IPS-18a (cell line): ENCODE data around the gene R3HDM4.

Source experiments
- H3K27ac ChIP-seq: one replicate; pipeline ENCODE4 v1.5.1; 2013; ENCODE audit warnings: low read length
- H3K27me3 ChIP-seq: one replicate; pipeline ENCODE4 v1.6.1; 2013; ENCODE audit warnings: mild to moderate bottlenecking, low read length; ENCODE audit not compliant: control insufficient read depth, insufficient read depth
- H3K36me3 ChIP-seq: one replicate; pipeline ENCODE4 v1.6.1; 2013; ENCODE audit warnings: low read depth, low read length; ENCODE audit not compliant: control insufficient read depth
- H3K4me1 ChIP-seq: one replicate; pipeline ENCODE4 v1.6.1; 2013; ENCODE audit warnings: low read depth, low read length; ENCODE audit not compliant: control insufficient read depth
- H3K4me3 ChIP-seq: one replicate; pipeline ENCODE4 v1.5.1; 2013; ENCODE audit warnings: low read length
- H3K9ac ChIP-seq: one replicate; pipeline ENCODE4 v1.6.1; 2013; ENCODE audit warnings: mild to moderate bottlenecking, low read length, moderate library complexity
- H3K9me3 ChIP-seq: one replicate; pipeline ENCODE4 v1.6.1; 2013; ENCODE audit warnings: low read depth, low read length; ENCODE audit not compliant: control insufficient read depth

The R3HDM4 gene

DNA sequence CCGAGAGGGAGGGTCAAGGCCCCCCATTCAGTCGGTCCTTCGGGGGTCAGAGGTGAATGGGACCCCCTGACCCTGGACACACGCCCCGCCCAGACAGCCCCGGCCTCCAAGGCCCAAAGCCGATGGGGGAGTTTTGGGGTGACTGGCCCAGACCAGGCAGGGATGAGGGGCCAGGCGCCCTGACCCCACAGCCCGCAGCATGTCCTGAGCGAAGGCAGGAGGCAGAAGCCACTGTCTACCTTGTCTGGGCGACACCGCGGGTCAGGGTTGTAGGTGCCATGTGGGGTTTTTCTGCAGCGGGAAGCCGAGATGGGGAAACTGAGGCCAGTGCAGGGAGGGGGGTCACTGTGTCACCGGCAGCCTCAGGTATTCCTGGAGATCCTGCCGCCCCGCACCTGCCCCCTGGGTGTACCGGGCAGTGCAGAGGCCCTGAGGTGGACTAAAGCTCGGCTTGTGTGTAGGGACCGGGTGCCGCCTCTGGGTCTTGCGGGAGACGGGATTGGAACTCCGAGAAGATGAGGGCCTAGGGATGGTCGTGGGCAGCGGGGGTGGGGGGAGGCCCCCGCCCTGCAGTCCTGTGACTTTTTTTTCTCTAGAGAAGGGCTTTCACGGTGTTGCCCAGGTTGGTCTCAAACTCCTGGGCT lies 21.3 kb upstream of the R3HDM4 start:
- Histone ChIP-seq H3K4me3 (no peak overlapping the region), H3K36me3 (peaks cover 6% of the 10 kb centered on the region), H3K9me3 (no peaks in the 10 kb centered on the region), H3K27ac (no peak overlapping the region), H3K4me1 (peaks cover 8% of the 10 kb centered on the region), H3K27me3 (no peaks in the 10 kb centered on the region), H3K9ac (no peak overlapping the region)

DNA sequence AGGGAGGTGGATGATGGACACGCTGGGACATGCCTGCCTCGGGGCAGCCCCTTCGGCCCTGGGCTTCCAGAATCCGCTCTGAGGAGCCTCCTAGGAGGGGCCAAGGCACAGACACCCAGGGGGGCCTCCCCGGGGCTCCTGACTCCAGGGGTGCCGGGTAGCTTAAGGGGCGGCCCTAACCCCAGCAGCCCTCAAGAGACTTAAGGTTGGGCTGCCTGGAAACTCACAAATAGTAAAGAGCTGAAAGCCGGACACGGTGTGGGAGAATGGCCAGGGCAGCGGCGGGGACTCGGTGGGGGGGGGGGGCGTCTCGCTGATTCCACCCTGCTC lies 20.5 kb upstream of the R3HDM4 start:
- peaks cover 8% of the 10 kb centered on the region for H3K4me1 ChIP-seq
- no peaks in the 10 kb centered on the region for H3K9me3 ChIP-seq
- H3K27ac ChIP-seq = no peak overlapping the region
- H3K36me3 ChIP-seq = peaks cover 5% of the 10 kb centered on the region
- H3K27me3 ChIP-seq = no peaks in the 10 kb centered on the region
- no peak overlapping the region for H3K9ac ChIP-seq
- H3K4me3 ChIP-seq = no peak overlapping the region

DNA sequence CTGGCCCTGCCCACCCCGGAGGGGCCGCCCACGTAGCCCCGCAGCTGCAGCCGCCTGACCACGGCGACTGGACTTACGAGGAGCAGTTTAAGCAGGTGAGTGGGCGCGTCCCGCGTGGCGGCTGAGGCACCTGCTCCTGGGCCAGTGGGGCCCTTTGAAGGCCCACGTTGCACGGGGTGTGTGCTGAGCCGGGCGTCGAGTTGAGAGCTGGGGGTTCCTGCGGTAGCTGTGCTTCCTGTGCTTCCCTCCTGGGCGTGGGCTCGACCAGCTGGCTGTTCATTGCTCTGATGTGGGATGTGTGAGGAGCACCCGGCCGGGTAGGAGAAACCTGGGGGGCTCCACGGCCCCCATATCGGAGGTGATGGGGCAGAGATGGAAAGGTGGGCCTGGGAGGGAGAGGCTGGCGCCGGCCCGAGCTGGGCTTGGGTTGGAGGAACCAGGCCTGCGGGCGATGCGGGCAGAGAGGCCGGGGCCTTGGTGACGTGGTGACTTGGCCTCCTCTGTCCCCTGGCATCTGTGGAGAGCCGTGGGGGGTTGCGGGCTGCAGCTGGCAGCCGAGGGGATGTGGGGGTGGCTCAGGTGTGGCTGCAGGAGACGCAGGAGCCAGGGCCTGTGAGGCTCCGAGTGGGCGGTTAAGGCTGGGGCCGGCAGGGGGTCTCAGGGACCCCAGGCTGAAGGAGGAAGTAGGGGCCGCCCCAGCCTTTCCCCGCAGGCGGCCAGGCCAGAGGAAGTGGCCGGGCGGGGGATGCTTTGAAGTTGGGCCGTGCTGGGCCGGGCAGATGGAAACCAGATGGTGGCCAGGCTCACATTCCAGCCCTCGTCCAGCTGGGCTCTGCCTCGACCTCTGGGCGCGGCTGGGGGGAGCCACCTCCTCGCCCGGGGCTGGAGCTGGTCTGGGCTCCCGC lies 19.9 kb upstream of the R3HDM4 start:
- H3K9ac ChIP-seq = no peak overlapping the region
- H3K27ac ChIP-seq = no peak overlapping the region
- no peaks in the 10 kb centered on the region for H3K9me3 ChIP-seq
- H3K36me3 ChIP-seq = peaks cover 5% of the 10 kb centered on the region
- no peaks in the 10 kb centered on the region for H3K27me3 ChIP-seq
- H3K4me3 ChIP-seq = no peak overlapping the region
- peaks cover 8% of the 10 kb centered on the region for H3K4me1 ChIP-seq

DNA sequence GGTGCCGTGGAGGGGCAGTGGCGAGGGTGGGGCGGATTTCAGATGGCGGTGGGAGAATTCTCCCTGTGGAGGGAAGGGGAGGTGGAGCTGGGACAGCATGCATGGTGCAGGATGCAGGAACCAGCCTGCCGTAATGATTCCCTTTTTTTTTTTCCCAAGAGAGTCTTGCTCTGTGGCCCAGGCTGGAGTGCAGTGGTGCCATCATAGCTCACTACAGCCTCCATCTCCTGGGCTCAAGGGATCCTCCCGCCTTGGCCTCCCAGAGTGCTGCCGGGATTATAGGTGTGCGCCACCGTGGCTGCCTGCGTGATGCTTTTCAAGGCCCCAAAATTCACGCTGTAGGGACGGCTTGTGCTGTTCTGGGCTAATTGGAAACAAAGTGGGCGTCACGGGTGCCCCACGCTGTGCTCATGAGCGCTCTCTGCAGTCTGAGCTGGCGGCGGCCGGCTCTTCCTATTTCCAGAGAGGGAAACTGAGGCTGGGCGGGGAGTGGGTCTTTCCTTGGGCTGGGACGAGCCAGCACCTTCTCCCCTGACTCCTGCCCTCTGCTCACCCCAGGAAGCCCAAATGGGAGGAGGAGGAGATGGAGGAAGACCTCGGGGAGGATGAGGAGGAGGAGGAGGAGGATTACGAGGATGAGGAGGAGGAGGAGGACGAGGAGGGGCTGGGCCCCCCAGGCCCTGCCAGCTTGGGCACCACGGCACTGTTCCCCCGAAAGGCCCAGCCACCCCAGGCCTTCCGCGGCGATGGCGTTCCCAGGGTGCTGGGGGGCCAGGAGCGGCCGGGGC lies 19.0 kb upstream of the R3HDM4 start:
- H3K27ac ChIP-seq = no peak overlapping the region

DNA sequence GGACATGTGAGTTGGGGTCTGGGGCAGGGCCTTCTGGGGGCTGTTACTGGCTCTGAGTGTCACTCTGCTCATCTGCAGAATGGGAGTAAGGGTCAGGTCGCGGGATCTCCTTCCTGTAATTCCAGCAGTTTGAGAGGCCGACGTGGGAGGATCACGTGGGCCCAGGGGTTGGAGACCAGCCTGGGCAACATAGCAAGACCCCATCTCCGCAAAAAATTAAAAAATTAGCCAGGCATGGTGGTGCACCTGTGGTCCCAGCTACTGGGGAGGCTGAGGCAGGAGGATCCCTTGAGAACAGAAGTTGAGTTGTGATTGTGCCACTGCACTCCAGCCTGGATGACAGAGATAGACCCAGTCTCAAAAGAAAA lies 16.9 kb upstream of the R3HDM4 start:
- Histone ChIP-seq H3K27ac (no peak overlapping the region), H3K27me3 (no peaks in the 10 kb centered on the region), H3K9ac (no peak overlapping the region), H3K36me3 (peaks cover 5% of the 10 kb centered on the region), H3K4me3 (no peak overlapping the region), H3K4me1 (peaks cover 12% of the 10 kb centered on the region), H3K9me3 (no peaks in the 10 kb centered on the region)

More for the DNA sequence above, 19.0 kb upstream of the R3HDM4 start:
- H3K9me3 ChIP-seq = no peaks in the 10 kb centered on the region
- H3K36me3 ChIP-seq = peaks cover 5% of the 10 kb centered on the region
- no peak overlapping the region for H3K9ac ChIP-seq
- H3K27me3 ChIP-seq = no peaks in the 10 kb centered on the region
- H3K4me3 ChIP-seq = no peak overlapping the region
- peaks cover 12% of the 10 kb centered on the region for H3K4me1 ChIP-seq

DNA sequence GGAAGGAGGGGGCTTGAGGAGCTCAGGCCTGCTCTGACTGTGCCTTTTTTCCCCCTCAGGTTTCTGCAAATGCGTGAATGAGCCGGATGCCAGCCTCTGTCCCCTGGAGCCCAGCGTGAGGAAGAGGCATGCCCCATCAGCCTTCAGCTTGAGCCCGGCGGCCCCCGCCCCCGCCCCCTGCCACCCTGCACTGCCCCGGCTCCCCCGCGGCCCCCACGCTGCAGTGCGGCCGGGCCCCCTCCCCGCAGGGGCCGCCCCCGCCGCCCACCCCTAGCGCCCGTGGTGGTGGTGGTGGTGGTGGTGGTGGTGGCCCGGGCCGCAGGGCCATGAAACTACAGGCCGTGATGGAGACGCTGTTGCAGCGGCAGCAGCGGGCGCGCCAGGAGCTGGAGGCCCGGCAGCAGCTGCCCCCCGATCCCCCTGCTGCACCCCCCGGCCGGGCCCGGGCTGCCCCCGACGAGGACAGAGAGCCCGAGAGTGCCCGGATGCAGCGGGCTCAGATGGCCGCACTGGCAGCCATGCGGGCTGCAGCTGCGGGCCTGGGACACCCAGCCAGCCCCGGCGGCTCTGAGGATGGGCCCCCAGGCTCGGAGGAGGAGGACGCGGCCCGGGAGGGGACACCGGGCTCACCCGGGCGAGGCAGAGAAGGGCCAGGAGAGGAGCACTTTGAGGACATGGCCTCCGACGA lies 16.3 kb upstream of the R3HDM4 start:
- Histone ChIP-seq H3K27ac (no peak overlapping the region), H3K4me3 (no peak overlapping the region), H3K27me3 (peaks cover 3% of the 10 kb centered on the region), H3K36me3 (peaks cover 5% of the 10 kb centered on the region), H3K4me1 (peaks cover 12% of the 10 kb centered on the region), H3K9me3 (no peaks in the 10 kb centered on the region), H3K9ac (no peak overlapping the region)

DNA sequence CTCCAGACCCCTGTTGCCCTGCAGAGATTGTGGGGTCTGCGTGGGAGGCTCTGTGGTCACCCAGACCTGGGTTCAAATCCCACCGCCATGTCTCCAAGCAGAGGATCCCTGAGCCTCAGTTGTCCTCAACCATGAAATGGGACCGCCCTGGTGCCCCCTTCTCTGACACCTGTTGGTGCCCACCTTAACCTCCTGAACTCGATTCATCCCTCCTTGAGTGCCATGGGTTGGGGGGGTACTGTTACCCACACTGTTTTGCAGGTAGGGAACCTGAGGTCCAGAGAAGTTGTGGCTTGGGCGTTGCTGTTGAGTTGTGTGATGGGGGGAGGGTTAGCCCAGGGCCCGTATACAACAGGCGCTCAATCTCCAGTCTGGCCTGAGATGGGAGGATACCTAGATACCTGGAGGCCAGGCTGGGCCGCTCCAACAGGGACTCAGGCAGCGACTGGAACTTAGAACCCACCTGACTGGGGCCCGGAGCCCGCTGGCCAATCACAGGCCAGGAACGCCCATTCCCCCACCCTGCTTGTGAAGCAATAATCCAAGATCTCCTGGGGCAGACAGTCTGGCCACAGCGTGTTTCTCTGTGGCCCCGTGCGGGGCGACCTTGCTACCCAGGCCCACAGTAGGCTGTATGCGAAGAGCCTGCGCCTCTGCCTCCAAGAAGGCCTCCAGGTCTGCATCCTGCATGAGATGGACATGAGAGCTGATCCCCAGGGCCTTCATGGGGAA lies 15.6 kb upstream of the R3HDM4 start:
- Histone ChIP-seq H3K9me3 (no peaks in the 10 kb centered on the region), H3K27ac (no peak overlapping the region), H3K27me3 (peaks cover 10% of the 10 kb centered on the region), H3K36me3 (peaks cover 5% of the 10 kb centered on the region), H3K9ac (no peak overlapping the region), H3K4me1 (peaks cover 12% of the 10 kb centered on the region), H3K4me3 (no peak overlapping the region)

DNA sequence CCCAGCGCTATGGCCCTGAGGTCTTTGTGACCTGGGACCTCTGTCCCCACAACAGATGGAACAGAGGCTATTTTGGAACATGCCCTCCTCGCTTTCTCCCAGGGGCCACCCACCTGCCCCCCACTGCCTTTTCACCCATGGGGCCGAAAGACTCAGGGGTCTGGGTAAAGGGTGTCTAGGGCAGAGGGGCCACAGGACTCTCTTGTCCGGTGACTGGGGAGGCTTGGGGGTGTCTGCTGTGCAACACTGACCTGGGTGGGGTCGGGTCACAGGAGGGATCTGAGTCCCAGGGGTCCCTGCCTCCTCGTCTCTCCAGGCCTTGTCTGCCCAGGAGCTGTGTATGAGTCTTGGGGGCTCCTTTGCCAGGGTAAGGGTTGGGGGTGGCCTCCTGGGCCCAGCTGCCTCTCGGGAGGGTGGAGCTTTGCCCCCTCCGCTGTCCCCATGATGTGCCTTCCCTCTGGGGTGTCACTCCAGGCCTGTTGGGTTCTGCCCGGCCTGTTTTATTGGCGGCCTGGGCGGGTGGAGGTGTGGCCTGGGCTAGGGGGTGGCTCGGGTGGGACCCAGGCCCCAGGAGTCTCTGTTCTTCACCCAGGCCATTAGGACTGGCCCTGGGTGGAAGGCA lies 14.9 kb upstream of the R3HDM4 start:
- no peak overlapping the region for H3K27ac ChIP-seq
- H3K27me3 ChIP-seq = peaks cover 10% of the 10 kb centered on the region
- no peak overlapping the region for H3K9ac ChIP-seq
- H3K36me3 ChIP-seq = peaks cover 5% of the 10 kb centered on the region
- no peaks in the 10 kb centered on the region for H3K9me3 ChIP-seq
- H3K4me3 ChIP-seq = no peak overlapping the region
- peaks cover 7% of the 10 kb centered on the region for H3K4me1 ChIP-seq

DNA sequence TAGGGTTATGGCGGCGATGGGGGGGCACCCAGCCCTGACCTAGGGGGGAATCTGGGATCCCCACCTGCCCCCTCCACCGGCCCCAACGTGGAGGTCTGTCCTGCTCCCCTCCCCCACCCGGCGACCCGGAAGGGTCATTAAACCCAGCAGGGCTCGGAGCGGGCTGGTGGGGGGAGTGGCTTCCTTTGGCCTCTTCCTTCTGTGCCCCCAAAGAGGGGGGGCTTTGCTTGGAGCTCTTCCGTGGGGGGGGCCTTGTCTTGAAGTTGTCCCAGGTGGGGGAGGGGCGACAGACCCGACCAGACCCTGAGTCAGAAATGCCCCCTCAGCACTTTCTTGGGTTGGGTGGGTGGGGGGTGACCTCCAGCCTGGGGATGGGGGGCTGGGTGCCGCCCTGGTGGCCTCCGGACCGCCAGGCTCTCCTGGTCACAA lies 14.3 kb upstream of the R3HDM4 start:
- no peaks in the 10 kb centered on the region for H3K9me3 ChIP-seq
- peaks cover 12% of the 10 kb centered on the region for H3K27me3 ChIP-seq
- H3K4me1 ChIP-seq = peaks cover 4% of the 10 kb centered on the region
- no peak overlapping the region for H3K27ac ChIP-seq
- H3K36me3 ChIP-seq = peaks cover 5% of the 10 kb centered on the region
- peak overlapping the region; percentile 71 for H3K9ac ChIP-seq
- H3K4me3 ChIP-seq = peak overlapping the region; percentile 74

DNA sequence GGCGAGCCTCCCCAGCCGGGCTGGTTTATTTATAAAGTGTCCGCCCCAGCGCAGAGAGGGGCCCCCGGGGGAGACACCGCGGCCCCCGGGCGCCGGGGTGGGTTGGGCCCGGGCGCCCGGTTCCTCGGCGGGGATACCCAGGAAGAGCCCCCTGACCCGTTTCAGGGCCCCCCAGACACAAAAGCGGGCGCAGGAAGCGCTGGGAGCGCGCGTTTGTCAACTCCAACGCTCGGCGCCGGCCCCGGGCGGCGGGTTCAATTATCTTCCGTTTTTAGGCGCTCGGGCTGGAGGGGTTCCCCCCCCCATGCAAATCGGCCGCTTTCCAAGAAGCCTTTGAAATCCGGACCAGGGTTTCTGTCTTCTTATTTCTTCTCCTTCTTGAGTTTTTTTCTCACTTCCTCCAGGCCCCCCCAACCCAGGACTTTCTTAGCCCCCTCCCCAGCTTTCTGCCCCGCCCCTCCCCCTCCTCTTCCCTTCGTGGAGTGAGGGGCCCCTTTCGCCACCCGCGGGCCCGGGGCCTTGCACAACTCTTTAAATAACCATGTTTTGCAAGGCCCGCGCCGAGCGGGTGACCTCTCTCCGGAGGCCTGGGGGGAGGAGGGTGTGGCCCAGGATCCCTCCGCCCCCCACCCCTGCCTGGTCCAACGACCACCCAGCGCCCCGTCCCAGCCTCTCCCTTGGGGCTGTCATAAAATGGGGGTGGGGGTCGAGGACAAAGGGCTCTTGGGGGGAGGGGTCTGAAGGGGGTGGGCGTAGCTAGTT lies 13.8 kb upstream of the R3HDM4 start:
- Histone ChIP-seq H3K9ac (peak overlapping the region; percentile 71), H3K4me1 (peaks cover 4% of the 10 kb centered on the region), H3K9me3 (no peaks in the 10 kb centered on the region), H3K36me3 (peaks cover 5% of the 10 kb centered on the region), H3K27me3 (peaks cover 18% of the 10 kb centered on the region), H3K4me3 (peak overlapping the region; percentile 74), H3K27ac (no peak overlapping the region)
